ENCODE results near the gene ASIC1. TPM values are rescaled to one million over a fixed set of nuclear protein-coding genes. Genes with fewer than 3 reads are reported as not detected.

The ASIC1 gene
- total RNA-seq, 1 donor from 2014 or later = 8.1 TPM

DNA sequence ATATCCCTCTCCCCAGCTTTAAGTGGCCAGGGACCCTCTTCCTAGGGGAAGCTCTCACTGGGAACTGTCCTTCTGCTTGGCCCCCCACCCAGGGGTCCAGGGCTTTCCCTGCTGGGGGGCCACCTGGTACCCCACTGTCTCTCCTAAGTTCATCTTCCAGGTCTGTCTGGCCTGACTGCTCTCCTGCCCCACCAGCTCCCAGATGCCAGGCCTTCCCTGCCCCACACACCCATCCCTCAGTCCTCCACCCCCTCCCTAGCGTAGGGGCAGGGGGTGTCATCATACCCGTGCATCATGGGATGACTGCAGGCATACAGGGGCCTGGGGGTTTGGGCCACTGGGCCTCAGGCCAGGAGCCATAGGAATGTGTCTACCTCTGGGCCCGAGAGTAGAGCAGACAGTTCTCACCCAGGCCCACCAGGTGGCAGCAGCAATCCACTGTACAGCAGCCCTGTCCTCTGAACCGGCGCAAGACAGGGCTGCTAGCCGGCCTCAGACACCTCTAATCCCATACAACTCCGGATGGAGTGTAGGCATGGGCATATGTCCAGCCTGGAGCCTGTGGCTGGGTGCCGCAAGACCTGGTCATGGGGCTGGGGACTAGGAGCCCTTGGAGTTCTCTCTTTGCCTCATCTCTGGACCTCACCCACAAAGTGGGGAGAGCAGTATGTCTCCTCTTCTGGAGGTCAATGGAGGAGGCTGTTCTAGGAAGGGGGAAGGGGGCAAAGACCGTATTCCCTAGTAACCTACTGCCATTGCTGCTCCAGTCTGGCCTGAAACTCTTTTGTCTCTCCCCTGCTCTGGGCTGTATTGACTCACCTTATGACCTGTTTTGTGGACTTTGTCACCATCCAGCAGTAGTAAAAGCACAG lies 17.8 kb downstream of the ASIC1 start:
- H3K36me3 Mint-ChIP-seq (ENCODE audit: low read depth, unreplicated experiment) = no peaks in the 10 kb centered on the region
- Histone ChIP-seq H4K20me1 (ENCODE audit: insufficient read depth, low read length) (no peaks in the 10 kb centered on the region), H3K4me3 (ENCODE audit: insufficient read depth, low read depth, low read length) (no peak overlapping the region), H3K4me1 (ENCODE audit: insufficient read depth, low read length) (peaks cover 7% of the 10 kb centered on the region), H3K79me2 (ENCODE audit: insufficient read depth, low read length) (no peaks in the 10 kb centered on the region), H3K9me3 (ENCODE audit: insufficient read depth, low read depth, low read length) (no peaks in the 10 kb centered on the region), H3K36me3 (ENCODE audit: insufficient read depth, low read length) (no peaks in the 10 kb centered on the region), H2AFZ (ENCODE audit: low read depth, low read length) (peak overlapping the region; percentile 7), H3K27ac (ENCODE audit: low read depth, low read length) (no peak overlapping the region), H3K27me3 (ENCODE audit: insufficient read depth, low read length) (no peaks in the 10 kb centered on the region), H3K9ac (ENCODE audit: low read length) (no peak overlapping the region), H3K4me2 (ENCODE audit: low read length) (no peak overlapping the region)
- TF ChIP-seq CTCF (IDR thresholded peaks at IDR 0.05; ENCODE audit: insufficient read depth, low read depth, low read length) (peak; percentile 82), EZH2 (IDR thresholded peaks at IDR 0.05; ENCODE audit: insufficient read depth, low read length) (no peak)
- no peak overlapping the region for H3K4me3 Mint-ChIP-seq (ENCODE audit: unreplicated experiment)
- DNase-seq (ENCODE audit: low read depth) (peak; percentile 47), FAIRE-seq (peak; percentile 5)
- peaks cover 20% of the 10 kb centered on the region for H3K27me3 Mint-ChIP-seq (ENCODE audit: low read depth, unreplicated experiment)
- peaks cover 2% of the 10 kb centered on the region for H3K9me3 Mint-ChIP-seq (ENCODE audit: unreplicated experiment)
- H3K27ac Mint-ChIP-seq (ENCODE audit: unreplicated experiment) = no peak overlapping the region
- peaks cover 17% of the 10 kb centered on the region for H3K4me1 Mint-ChIP-seq (ENCODE audit: low read depth, unreplicated experiment)

DNA sequence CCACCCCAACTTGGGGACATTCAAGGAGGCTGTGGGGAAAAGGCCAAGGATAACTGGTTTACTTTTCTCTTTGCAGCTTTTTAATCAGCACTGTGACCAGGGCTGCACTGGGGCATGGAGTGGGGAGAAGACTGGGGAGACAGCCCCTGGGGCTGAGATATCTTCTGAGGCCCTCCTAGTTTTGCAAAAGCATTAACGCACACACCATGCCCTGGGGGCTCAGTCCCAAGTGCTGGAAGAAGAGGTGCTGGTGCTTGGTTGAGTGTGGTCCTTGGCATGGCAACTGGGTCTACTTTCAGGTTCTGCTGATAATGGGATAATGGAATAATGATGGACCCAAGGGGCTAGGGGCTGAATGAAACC lies 18.4 kb downstream of the ASIC1 start:
- Histone ChIP-seq H3K4me2 (ENCODE audit: low read length) (no peak overlapping the region), H4K20me1 (ENCODE audit: insufficient read depth, low read length) (no peaks in the 10 kb centered on the region), H2AFZ (ENCODE audit: low read depth, low read length) (no peak overlapping the region), H3K36me3 (ENCODE audit: insufficient read depth, low read length) (no peaks in the 10 kb centered on the region), H3K27ac (ENCODE audit: low read depth, low read length) (no peak overlapping the region), H3K27me3 (ENCODE audit: insufficient read depth, low read length) (no peaks in the 10 kb centered on the region), H3K79me2 (ENCODE audit: insufficient read depth, low read length) (no peaks in the 10 kb centered on the region), H3K4me1 (ENCODE audit: insufficient read depth, low read length) (peaks cover 7% of the 10 kb centered on the region), H3K4me3 (ENCODE audit: insufficient read depth, low read depth, low read length) (no peak overlapping the region), H3K9me3 (ENCODE audit: insufficient read depth, low read depth, low read length) (no peaks in the 10 kb centered on the region), H3K9ac (ENCODE audit: low read length) (no peak overlapping the region)
- Mint-ChIP-seq H3K4me1 (ENCODE audit: low read depth, unreplicated experiment) (peaks cover 14% of the 10 kb centered on the region), H3K27ac (ENCODE audit: unreplicated experiment) (no peak overlapping the region), H3K9me3 (ENCODE audit: unreplicated experiment) (peaks cover 2% of the 10 kb centered on the region), H3K36me3 (ENCODE audit: low read depth, unreplicated experiment) (no peaks in the 10 kb centered on the region), H3K27me3 (ENCODE audit: low read depth, unreplicated experiment) (peaks cover 19% of the 10 kb centered on the region), H3K4me3 (ENCODE audit: unreplicated experiment) (no peak overlapping the region)
- TF ChIP-seq CTCF (IDR thresholded peaks at IDR 0.05; ENCODE audit: insufficient read depth, low read depth, low read length) (no peak), EZH2 (IDR thresholded peaks at IDR 0.05; ENCODE audit: insufficient read depth, low read length) (no peak)
- DNase-seq (ENCODE audit: low read depth) (no peak), FAIRE-seq (no peak)

DNA sequence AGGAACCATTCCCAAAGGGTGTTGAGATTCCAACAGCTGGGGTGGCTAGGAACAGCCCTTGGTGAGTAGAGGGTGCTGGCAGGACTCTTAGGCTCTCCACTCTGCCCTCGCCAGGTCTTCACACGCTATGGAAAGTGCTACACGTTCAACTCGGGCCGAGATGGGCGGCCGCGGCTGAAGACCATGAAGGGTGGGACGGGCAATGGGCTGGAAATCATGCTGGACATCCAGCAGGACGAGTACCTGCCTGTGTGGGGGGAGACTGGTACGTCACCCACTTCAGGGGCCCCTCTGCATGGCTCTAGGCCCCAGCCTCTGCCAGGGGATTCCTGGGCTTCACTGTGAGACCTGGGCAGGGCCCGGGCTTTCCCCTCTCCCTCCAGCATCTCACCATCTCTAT lies 19.7 kb downstream of the ASIC1 start:
- Histone ChIP-seq H3K79me2 (ENCODE audit: insufficient read depth, low read length) (no peaks in the 10 kb centered on the region), H3K4me1 (ENCODE audit: insufficient read depth, low read length) (peaks cover 7% of the 10 kb centered on the region), H3K4me2 (ENCODE audit: low read length) (no peak overlapping the region), H3K27ac (ENCODE audit: low read depth, low read length) (no peak overlapping the region), H3K27me3 (ENCODE audit: insufficient read depth, low read length) (no peaks in the 10 kb centered on the region), H2AFZ (ENCODE audit: low read depth, low read length) (no peak overlapping the region), H3K4me3 (ENCODE audit: insufficient read depth, low read depth, low read length) (no peak overlapping the region), H3K9ac (ENCODE audit: low read length) (no peak overlapping the region), H4K20me1 (ENCODE audit: insufficient read depth, low read length) (no peaks in the 10 kb centered on the region), H3K9me3 (ENCODE audit: insufficient read depth, low read depth, low read length) (no peaks in the 10 kb centered on the region), H3K36me3 (ENCODE audit: insufficient read depth, low read length) (no peaks in the 10 kb centered on the region)
- Mint-ChIP-seq H3K4me1 (ENCODE audit: low read depth, unreplicated experiment) (peaks cover 12% of the 10 kb centered on the region), H3K9me3 (ENCODE audit: unreplicated experiment) (peaks cover 2% of the 10 kb centered on the region), H3K4me3 (ENCODE audit: unreplicated experiment) (no peak overlapping the region), H3K27ac (ENCODE audit: unreplicated experiment) (no peak overlapping the region), H3K36me3 (ENCODE audit: low read depth, unreplicated experiment) (no peaks in the 10 kb centered on the region), H3K27me3 (ENCODE audit: low read depth, unreplicated experiment) (peaks cover 22% of the 10 kb centered on the region)
- FAIRE-seq = no peak
- TF ChIP-seq EZH2 (IDR thresholded peaks at IDR 0.05; ENCODE audit: insufficient read depth, low read length) = no peak
- no peak for TF ChIP-seq CTCF (IDR thresholded peaks at IDR 0.05; ENCODE audit: insufficient read depth, low read depth, low read length)
- DNase-seq (ENCODE audit: low read depth) = no peak
